ENCODE results near the gene DNAAF5.

The DNAAF5 gene

GRCh38 chr7:815284-816216 lies 89.1 kb downstream of the DNAAF5 start:
- no peak for DNase-seq (ENCODE audit: low read depth)

GRCh38 chr7:816300-816750 lies 89.8 kb downstream of the DNAAF5 start:
- peak; percentile 92 for DNase-seq (ENCODE audit: low read depth)

- DNase-seq (ENCODE audit: low read depth): no peak
Measured at GRCh38 chr7:816751-817671, 90.5 kb downstream of the DNAAF5 start.

GRCh38 chr7:818031-818699 lies 91.7 kb downstream of the DNAAF5 start:
- no peak for DNase-seq (ENCODE audit: low read depth)

- no peak for DNase-seq (ENCODE audit: low read depth)
Measured at GRCh38 chr7:820341-820740, 93.8 kb downstream of the DNAAF5 start.

GRCh38 chr7:821688-822087 lies 95.2 kb downstream of the DNAAF5 start:
- no peak for DNase-seq (ENCODE audit: low read depth)

GRCh38 chr7:822692-823276 lies 96.3 kb downstream of the DNAAF5 start:
- DNase-seq (ENCODE audit: low read depth): no peak

- no peak for DNase-seq (ENCODE audit: low read depth)
Measured at GRCh38 chr7:823649-824048, 97.2 kb downstream of the DNAAF5 start.

GRCh38 chr7:824081-824480 lies 97.6 kb downstream of the DNAAF5 start:
- no peak for DNase-seq (ENCODE audit: low read depth)

- DNase-seq (ENCODE audit: low read depth): no peak
Measured at GRCh38 chr7:824664-825063, 98.2 kb downstream of the DNAAF5 start.

GRCh38 chr7:825386-825785 lies 98.9 kb downstream of the DNAAF5 start:
- no peak for DNase-seq (ENCODE audit: low read depth)

- no peak for DNase-seq (ENCODE audit: low read depth)
Measured at GRCh38 chr7:826230-826917, 99.9 kb downstream of the DNAAF5 start.

- no peak for DNase-seq (ENCODE audit: low read depth)
Measured at GRCh38 chr7:828793-829561, 102.5 kb downstream of the DNAAF5 start.

- DNase-seq (ENCODE audit: low read depth): no peak
Measured at GRCh38 chr7:830069-830468, 103.6 kb downstream of the DNAAF5 start.

- no peak for DNase-seq (ENCODE audit: low read depth)
Measured at GRCh38 chr7:831596-832166, 105.2 kb downstream of the DNAAF5 start.

GRCh38 chr7:832167-832967 lies 105.9 kb downstream of the DNAAF5 start, which contains the start of gene SUN1:
Gene SUN1, plus strand, starts transcription at chr7:832476. Its CDS starts 49 bp downstream, at chr7:832525.
- no peak for DNase-seq (ENCODE audit: low read depth)

- DNase-seq (ENCODE audit: low read depth): no peak
Measured at GRCh38 chr7:832968-833424, 106.5 kb downstream of the DNAAF5 start.

- no peak for DNase-seq (ENCODE audit: low read depth)
Measured at GRCh38 chr7:833601-834258, 107.2 kb downstream of the DNAAF5 start.

Data from stimulated activated CD8-positive, alpha-beta memory T cell treated with anti-CD3 and anti-CD28 coated beads, Interleukin-7, amount 100 ng/mL, for 24 hours (primary cell).